Limb (tissue), 2 donors: ENCODE data around the gene TTLL10.

Experiments used
- DNase-seq, 2 donors: peaks; one replicate each; pipeline ENCODE4 v3.0.0-alpha.2; 2016; ENCODE audit errors: extremely low spot score in 2 of 2

Gene TTLL10

DNA sequence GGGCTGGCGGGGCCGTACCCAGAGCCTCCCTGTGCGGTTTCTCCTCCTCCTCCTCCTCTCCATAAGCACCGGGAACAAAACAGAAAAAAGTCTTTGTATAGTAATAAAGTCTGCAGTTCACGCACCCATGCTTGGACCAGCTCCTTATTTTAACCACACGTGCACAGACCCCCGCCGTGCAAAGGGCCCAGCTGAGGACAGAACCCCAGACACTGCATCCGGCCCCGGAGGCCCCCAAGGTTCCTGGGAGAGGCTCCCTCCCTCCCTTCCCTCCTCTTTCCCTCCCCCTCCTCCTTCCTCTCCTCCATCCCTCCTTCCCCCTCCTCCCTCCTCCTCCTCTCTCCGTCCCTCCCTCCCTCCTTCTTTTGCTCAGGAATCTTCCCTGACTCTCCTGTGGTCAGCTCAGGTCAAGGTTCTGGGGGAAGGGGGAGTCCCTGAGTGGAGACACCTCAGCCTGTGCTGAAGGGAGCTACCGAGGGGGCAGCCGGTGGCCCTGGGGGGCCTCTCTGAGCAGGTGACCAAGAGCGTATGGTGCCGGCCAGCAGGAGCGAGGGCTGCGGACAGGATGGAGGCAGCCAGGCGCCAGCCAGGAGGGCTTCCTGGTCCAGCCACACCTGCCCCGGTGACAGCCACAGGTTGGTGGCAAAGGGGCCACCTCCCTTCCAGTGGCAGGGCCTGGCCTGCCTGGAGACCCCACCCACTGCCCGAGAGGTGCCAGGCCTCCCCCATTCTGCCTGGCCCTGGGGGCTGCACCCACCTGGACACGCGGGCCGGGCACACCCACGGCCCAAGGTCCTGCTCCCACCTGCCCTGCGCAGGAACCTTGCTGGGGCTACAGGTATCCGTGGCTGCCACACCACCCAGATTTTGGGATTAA, 3.2 kb upstream of the TTLL10 start:
- peak in 1 of 2 donors; percentile 22 for DNase-seq

DNA sequence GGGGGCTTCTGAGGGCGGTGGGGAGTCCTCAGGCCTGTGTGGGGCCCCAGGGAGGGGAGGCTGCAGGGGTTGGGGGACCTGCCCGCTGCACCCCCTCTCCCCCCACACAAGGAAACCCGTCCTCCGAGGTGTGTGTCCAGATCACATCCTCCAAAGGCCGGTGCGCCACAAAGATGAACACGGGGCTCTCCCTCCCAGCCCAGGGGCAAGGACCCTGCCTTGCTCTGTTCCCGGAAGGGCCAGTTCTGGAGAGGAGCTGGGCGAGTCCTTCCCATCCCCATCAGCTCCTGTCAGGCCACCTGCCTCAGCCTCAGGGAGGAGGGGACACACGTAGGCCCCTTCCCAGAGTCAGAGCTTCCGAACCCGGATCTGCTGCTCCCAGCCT, 2.5 kb upstream of the TTLL10 start:
- no peak for DNase-seq

DNA sequence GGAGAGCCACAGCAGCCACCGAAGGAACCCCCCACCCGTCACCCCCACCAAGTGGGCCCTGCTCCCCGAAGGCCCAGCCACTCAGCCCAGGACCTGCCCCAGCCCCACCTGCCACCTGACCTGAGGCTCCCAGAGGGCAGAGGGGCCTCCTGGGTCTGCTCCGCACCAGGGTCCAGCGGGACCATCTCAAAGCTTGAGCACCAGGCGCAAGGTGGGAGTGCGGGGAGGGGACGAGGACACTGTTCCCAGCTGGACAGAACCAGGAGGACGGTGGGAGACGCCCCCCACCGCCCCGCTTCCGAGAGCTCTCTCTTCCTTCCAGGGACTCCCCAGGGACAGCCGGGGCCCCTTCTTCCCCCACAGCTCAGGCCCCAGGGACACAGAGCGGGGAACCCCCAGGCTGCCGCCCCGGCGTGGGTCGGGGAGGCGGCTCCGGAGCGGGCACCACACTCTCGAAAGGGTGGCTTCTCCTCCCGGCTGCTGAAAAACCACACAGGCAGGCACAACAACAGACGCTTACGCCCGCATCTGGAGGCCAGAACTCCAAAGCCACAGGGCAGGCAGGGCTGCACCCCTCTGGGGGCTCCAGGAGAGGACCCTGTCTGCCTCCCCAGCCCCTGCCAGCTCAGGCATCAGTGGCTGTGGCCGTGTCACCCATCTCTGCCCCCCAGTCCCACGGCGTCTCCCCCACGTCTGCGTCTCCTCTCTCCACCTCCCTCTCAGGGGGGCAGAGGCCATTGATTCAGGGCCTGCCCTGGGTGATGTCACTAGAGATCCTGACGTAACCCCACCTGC, 1.9 kb upstream of the TTLL10 start:
- DNase-seq, result peak in 1 of 2 donors; percentile 27

DNA sequence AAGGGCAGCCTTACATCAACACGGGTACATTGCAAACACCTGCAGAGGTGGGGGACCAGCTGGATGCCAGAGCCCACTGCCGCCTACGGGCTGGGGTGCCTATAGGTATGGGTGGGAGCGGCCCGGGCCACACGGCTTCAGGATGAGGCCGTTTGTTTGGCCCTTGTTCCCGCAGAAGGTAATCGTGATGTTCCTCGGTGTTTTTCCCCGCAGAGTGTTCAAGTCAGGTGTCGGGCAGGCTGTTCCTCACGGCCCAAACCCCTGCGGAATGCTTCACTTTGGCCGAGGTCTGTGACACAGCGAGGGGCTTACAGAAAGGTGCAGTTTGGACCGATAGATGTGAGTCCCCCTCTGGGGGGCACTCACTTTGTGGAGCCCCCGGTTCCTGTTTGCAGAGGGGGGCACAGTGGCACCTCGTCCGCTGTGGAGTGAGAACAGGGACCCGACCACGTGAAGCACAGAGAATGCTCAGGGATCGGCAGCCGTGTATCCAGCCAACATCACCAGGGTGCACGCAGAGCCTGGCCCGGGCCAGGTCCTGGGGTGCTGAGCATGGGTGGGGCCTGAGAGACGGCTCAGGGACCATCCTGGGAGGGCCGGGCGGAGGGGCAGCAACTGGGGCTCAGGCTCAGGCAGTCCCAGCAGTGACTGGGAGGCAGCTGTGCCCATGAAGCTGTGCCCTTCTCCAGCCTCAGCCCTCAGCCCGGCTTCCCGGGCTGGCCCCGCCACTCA, 453 bp upstream of the TTLL10 start:
- peak in 1 of 2 donors; percentile 20 for DNase-seq

DNA sequence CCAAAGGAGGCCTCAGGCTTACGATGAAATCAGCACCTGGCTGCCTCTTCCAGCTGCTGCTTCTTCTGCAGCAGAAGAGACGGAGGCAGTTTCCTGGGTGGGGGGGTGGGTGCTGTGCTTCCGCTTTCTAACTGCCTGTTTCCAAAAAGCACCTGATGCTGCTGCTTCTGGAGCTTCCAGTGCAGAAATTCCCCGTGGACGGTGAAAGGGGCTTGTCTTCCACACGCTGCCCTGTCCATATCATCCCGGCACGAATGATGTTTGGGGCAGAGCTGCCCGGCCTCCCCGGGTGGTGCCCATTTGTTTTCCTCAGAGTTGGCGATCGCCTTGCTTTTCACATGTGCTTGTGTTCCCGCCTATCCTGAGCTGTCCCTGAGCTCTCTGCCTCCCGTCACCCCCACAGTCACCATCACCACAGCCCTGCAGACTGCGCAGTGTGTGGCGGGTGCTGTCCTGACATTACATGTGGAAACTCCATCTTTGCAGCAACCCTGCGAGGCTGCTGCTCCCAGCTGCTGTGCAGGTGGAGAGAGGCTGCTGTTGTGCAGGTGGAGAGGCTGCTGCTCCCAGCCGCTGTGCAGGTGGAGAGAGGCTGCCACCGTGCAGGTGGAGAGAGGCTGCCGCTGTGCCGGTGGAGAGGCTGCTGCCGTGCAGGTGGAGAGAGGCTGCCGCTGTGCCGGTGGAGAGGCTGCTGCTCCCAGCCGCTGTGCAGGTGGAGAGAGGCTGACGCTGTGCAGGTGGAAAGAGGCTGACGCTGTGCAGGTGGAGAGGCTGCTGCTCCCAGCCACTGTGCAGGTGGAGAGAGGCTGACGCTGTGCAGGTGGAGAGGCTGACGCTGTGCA, 1.8 kb downstream of the TTLL10 start:
- no peak for DNase-seq

DNA sequence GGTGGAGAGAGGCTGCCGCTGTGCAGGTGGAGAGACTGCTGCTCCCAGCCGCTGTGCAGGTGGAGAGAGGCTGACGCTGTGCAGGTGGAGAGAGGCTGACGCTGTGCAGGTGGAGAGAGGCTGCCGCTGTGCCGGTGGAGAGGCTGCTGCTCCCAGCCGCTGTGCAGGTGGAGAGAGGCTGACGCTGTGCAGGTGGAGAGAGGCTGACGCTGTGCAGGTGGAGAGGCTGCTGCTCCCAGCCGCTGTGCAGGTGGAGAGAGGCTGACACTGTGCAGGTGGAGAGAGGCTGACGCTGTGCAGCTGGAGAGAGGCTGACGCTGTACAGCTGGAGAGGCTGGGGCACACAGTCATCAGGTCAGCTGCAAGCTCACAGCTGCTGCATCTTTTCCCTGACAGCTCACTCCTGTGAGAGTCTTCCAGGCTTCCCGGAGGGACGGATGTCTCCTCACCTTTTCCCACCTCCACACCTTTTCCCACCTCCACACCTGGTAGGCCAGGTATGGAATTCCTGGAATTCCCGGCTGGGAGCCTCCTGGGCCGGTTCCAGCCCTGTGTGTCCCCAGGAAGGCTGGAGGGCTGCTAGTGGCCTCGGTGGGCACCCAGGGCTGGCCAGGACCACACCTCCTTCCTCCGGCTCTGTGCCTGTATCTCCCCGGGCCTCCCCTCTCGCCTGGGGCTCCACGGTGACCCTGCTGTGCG, 2.5 kb downstream of the TTLL10 start:
- peak in 1 of 2 donors; percentile 28 for DNase-seq

DNA sequence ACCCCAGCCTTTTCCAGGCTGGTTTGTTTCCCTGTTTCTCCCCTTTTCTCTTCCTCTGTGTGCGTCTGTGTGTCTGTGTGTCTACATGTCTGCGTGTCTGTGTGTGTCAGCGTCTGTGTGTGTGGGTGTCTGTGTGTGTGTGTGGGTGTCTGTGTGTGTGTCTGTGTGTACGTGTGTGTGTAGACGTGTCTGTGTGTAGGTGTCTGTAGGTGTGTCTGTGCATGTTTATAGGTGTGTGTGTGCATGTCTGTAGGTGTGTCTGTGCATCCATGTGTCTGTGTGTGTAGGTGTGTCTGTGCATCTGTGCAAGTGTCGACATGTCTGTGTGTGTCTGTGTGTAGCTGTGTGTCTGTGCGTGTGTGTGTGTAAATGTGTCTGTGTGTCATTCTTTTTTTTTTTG, 3.3 kb downstream of the TTLL10 start:
- DNase-seq, result no peak

DNA sequence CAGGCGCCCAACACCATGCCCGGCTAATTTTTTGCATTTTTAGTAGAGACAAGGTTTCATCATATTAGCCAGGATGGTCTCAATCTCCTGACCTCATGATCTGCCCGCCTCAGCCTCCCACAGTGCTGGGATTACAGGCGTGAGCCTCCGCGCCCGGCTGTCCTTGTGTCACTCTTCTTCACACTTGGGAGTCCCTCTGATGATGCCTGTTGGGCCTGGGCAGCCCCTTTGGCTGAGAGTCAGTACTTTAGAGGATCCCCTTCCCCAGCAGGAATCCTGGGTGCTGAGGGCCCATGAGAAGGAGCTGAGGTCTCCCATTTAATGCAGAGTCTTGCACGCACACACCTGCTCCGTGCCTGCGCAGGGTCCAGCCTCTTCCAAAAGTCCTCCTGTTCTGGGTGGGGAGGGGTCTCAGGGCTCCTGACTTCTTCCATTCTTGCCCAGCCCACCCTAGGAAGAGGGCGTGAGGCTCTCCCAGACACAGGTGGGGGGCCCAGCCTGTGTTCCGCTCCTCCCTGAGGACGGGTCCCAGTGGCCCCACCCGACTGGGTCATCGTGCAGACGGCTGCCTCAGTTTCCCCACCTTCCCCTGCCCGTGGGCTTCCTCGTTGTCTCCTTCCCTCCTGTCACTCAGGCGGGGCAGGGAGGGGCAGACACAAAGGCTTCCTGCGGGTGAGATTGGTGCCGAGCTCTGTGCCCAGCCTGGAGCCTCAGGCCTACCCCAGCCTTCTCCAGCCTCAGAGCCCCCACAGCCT, 3.9 kb downstream of the TTLL10 start:
- no peak for DNase-seq

DNA sequence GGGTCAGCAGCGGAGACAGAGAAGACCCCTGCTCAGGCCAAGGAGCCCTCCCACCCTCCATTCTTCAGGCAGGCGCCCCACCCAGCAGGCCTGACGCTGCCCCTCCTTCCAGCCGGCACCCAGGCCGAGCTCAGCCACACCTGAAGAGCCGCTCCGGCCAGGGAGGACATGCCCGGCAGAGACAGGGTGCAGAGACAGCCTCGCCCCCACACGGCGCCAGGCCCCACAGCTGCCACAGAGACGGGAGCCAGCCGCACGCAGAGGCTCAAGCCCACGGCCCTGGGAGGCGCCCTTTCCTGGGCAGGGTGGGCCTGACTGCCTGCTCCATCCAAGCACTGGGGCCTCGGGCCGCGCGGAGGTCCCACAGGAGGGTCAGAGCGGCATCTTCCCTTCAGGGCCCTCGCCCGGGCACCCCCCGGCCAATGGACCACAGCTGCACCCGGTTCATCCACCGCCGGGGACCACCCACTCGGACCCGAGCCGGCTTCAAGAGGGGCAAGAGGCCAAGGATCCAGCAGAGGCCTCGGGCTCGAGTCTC, 5.2 kb downstream of the TTLL10 start:
- DNase-seq, result peak in 1 of 2 donors; percentile 29

DNA sequence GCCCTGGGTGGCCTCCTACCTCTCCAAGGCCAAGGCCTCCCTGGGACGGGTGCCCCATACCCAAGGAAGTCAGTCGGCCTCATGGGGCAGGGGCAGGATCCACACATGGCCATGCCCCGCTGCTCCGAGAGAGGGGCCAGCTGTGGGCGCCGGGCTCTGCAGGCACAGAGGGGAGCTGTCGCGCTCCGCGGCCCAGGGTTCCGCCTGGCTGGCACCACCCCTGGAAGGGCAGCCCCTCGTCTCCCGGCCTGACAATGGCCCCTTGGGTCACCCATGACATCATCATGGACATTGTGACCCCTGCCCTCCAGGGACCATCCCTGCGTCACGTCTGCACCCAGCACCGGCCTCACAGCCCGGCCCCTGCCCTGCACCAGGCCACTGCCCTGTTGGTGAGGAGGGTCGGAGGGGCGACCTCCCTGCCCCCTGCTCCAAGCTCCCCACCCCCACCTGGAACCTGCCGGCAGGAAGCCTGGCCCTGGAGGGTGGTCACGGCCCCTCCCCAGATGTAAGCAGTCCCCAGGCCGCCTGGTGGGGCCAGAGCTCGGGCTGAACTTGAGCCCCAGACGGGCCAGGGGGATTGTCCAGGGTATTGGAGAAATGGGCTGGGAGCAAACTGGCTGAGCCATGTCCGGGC, 5.8 kb downstream of the TTLL10 start:
- peak in 1 of 2 donors; percentile 21 for DNase-seq

DNA sequence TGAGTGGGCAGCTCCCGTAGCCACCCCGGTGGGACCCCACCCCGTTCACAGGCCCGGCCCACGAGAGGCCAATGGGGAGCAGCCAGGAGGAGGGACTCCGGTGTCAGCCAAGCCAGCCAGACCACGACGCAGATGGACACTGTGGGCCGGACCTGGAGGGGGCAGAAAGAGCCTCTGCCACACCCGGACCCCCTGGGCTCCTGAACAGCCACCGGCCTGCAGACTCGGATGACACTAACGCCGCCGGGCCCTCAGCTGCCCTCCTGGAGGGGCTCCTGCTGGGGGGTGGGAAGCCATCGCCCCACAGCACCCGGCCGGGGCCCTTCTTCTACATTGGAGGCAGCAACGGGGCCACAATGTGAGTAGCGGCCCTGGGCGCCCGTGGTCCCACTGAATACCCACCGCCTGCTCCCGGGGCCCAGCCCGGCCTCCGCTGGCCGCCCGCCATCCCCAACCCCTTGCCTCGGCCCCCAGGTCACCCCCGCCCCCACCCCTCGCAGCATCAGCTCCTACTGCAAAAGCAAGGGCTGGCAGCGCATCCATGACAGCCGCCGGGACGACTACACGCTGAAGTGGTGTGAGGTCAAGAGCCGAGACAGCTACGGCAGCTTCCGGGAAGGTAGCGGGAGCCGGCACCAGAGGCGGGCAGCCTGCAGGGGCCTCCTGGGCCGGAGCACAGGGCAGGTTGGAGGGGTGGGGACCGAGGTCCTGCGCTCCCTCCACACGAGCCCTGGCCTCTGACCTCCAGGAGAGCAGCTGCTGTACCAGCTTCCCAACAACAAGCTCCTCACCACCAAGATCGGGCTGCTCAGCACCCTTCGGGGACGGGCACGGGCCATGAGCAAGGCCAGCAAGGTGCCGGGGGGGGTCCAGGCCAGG, 6.5 kb downstream of the TTLL10 start:
- peak in 1 of 2 donors; percentile 20 for DNase-seq

DNA sequence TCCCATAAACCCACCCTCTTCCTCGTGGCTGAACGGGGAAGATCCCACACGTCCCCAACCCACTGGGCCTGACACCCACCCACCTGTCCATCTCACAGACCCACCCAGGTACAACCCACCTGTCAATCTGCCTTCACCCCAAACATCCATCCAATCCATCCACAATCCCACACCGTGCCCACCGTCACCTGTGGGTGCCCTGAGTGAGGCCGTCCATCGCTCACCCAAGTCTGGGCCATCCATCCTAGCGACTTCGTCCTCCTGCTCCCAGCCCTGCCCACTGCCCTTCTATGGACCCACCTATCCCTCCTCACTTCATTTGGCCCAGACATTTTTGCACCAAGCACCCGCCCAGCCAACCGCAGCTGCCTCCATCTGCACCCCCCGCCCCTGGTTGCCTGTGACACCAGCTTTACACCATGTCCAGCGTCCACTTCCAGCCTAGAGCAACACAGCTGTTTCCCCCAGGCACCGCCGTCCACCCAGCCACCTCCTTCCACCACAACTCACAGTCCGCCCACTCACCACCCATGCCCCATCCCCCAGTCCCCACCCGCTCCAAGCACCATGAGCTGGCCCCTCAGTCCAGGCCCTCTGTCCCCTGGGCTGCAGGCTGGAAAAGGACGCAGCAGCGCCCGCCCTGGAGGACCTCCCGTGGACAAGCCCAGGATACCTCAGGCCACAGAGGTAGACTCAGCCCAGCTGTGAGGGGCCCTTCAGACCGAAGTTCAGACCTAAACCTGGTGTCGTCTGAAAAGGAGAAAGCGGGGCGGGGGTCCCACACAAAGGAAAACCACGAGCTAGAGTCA, 7.7 kb downstream of the TTLL10 start:
- peak in 1 of 2 donors; percentile 22 for DNase-seq

DNA sequence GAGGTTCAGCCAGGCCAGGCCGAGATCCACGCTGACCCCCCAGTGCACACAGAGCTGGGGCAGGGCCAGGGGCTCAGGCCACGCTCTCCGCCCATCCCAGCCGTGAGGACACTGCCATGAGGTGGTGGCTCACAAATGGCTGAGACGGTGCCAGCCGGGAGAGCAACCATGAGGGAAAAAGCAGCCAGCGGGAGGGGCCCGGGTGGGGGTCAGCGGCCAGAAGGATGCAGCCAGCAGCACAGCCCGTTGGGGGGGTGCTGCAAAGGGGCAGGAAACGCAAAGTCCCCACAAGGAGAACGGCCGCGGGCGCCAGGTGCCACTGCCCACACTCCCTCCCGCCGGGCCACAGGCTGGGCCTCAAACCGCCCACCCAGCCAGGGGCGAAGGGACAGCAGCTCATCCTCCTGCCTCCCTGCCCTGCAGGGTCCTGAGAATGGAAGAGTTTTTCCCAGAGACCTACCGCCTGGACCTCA, 8.3 kb downstream of the TTLL10 start:
- peak in 1 of 2 donors; percentile 25 for DNase-seq

DNA sequence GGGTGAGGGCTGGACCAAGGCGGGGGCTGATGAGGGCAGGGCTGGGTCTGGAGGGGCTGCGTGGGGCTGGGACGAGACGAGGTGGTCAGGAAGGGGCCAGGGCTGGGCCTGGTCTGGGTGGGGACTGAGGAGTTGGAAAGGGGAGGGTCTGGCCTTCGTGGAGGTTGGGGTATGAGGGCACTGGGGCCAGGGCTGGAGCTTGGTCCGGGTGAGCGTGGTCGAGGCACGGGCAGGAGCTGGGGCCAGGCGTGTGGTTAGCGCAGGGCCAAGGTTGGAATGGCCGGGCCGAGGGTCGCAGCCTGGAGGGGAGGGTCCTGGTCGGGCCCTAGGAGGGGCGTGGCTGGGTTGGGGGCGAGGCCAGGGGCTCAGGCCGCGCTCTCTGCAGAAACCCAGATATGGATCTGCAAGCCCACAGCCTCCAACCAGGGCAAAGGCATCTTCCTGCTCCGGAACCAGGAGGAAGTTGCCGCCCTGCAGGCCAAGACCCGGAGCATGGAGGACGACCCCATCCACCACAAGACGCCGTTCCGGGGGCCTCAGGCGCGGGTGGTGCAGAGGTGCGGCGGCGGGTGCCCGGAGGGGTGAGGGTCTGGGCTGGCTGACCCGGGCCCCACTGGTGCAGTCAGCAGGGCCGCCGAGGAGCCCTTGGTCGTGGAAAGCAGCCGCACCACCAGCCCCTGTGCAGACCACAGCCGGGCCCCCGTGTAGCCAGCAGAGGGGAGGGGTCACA, 9.0 kb downstream of the TTLL10 start:
- DNase-seq, result no peak

DNA sequence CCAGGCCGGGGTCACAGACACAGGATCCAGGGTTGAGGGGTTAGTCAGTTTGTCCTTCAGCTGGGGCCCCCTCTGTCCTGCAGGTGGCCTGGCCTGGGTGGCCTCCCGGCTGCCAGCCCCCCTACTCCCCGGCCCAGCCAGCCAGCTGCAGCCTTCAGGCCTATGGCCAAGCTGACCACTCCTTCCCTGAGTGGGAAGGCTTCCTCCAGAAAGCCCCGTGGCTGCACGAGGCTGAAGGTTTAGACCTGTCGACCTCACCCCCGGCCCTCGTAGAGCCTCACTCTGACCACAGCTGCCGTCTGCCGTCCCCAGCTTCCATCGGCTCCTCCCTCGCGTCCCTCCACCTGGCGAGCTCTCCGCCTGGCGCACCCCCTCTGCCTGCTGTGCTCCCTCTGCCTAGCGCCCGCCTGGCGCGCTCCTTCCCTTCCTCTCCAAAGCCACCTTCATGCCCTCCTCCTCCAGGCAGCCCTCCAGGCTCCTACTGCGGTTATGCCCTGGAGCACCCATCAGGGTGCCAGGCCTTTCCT, 9.6 kb downstream of the TTLL10 start:
- DNase-seq, result peak in 1 of 2 donors; percentile 20
